Measurements from ENCODE around the gene IL5RA.

IL5RA gene

GRCh38 chr3:3059645-3060044 lies 50.5 kb downstream of the IL5RA start:
- no peak for DNase-seq

GRCh38 chr3:3053974-3054373 lies 56.2 kb downstream of the IL5RA start:
- DNase-seq = no peak

GRCh38 chr3:3038201-3038991 lies 71.8 kb downstream of the IL5RA start:
- DNase-seq = no peak

- no peak for DNase-seq
Observed at GRCh38 chr3:3037156-3037555, 73.0 kb downstream of the IL5RA start.

GRCh38 chr3:3031326-3031725 lies 78.8 kb downstream of the IL5RA start:
- no peak for DNase-seq

- no peak for DNase-seq
Observed at GRCh38 chr3:3027976-3028567, 82.1 kb downstream of the IL5RA start.

- DNase-seq = no peak
Observed at GRCh38 chr3:3023111-3023745, 86.9 kb downstream of the IL5RA start.

GRCh38 chr3:3020209-3020608 lies 90.0 kb downstream of the IL5RA start:
- DNase-seq = no peak

Data from stimulated activated CD4-positive, alpha-beta T cell treated with anti-CD3 and anti-CD28 coated beads, Interleukin-4, amount 100 ng/mL, for 4 hours (primary cell).